B cell (primary cell): ENCODE data around the gene HOPX. TPM values are rescaled to one million over a fixed set of nuclear protein-coding genes. Genes with fewer than 3 reads are reported as not detected.
"Not testable (repeated sequence)": the region's sequence is repeated elsewhere in the genome, so short reads cannot be mapped to it uniquely, and the experiment has no call there.

Experiments used
- ATAC-seq: fragments of 200-7000 bp; cut with Tn5 transposase; one replicate; pipeline ENCODE4 v1.10.0; 2021; ENCODE audit warnings: low read depth, mild to moderate bottlenecking, moderate number of reproducible peaks, moderate library complexity
- CTCF ChIA-PET: fragments of 350-600 bp; sonication (Branson Sonifier 250); formaldehyde crosslinking; loops from one replicate; lab custom pipeline; 2021; ENCODE audit warnings: antibody characterized with exemption, inconsistent platforms; lab: Charles Lee
- POLR2A ChIA-PET: fragments of 350-600 bp; sonication (Branson Sonifier 250); formaldehyde crosslinking; loops from one replicate; lab custom pipeline; 2021; ENCODE audit warnings: antibody characterized with exemption; lab: Charles Lee
- DNase-seq: peaks from one replicate; pipeline ENCODE4 v3.0.0; 2013
- H2AFZ ChIP-seq: 2 replicates; pipeline ENCODE4 v1.6.1; 2012; ENCODE audit warnings: mild to moderate bottlenecking, low read depth, low read length; ENCODE audit not compliant: insufficient read depth, poor library complexity, severe bottlenecking
- H3K27ac ChIP-seq, 2 donors: 1 replicate in 1 of 2; 2 replicates in 1 of 2; pipeline ENCODE4 v1.5.1; 2012 to 2013; ENCODE audit warnings: low read length in 2 of 2, mild to moderate bottlenecking in 2 of 2, moderate library complexity in 1 of 2
- H3K27me3 ChIP-seq, 4 experiments: fragments of 200-600 bp in 1 of 4; sonication (generic) in 1 of 4; replicated peaks in 1 of 4; 1 replicate in 2 of 4; 2 replicates in 2 of 4; pipeline versions ENCODE4 v1.6.1 to v1.7.0; 2013 to 2016; ENCODE audit warnings: low read length in 3 of 4, mild to moderate bottlenecking in 2 of 4, mixed read lengths in 1 of 4, moderate library complexity in 1 of 4; ENCODE audit not compliant: insufficient read depth in 4 of 4, control insufficient read depth in 3 of 4; ENCODE audit errors: control extremely low read depth in 1 of 4
- H3K36me3 ChIP-seq, 2 experiments: replicated peaks in 1 of 2; 1 replicate in 1 of 2; 2 replicates in 1 of 2; pipeline versions ENCODE4 v1.6.1 to v1.7.1; 2013; ENCODE audit warnings: low read length in 1 of 2; ENCODE audit not compliant: insufficient read depth in 2 of 2, control insufficient read depth in 1 of 2; ENCODE audit errors: control extremely low read depth in 1 of 2, extremely low read depth in 1 of 2
- H3K4me1 ChIP-seq, 2 donors: fragments of 200-600 bp in 1 of 2; sonication (generic) in 1 of 2; 1 replicate in 1 of 2; 2 replicates in 1 of 2; pipeline versions ENCODE4 v1.5.1 to v1.6.1; 2013 to 2017; ENCODE audit warnings: low read length in 2 of 2; ENCODE audit not compliant: control insufficient read depth in 2 of 2, insufficient read depth in 2 of 2
- H3K4me2 ChIP-seq: replicated peaks from 2 replicates; pipeline ENCODE3; 2012; ENCODE audit warnings: mild to moderate bottlenecking, low read depth, low read length; ENCODE audit not compliant: poor library complexity, severe bottlenecking
- H3K4me3 ChIP-seq, 5 experiments: fragments of 200-600 bp in 1 of 5; sonication (generic) in 1 of 5; 1 replicate in 3 of 5; 2 replicates in 2 of 5; pipeline versions ENCODE4 v1.5.1 to v1.7.0; 2011 to 2016; ENCODE audit warnings: low read length in 4 of 5, mild to moderate bottlenecking in 4 of 5, low read depth in 2 of 5, control low read depth in 1 of 5, moderate library complexity in 1 of 5; ENCODE audit not compliant: insufficient read depth in 1 of 5; ENCODE audit errors: control extremely low read depth in 1 of 5, extremely low read depth in 1 of 5
- H3K79me2 ChIP-seq: fragments of 200-600 bp; sonication (generic); one replicate; pipeline ENCODE4 v1.6.0; 2016; ENCODE audit warnings: low read length; ENCODE audit not compliant: control insufficient read depth, insufficient read depth
- H3K9ac ChIP-seq: fragments of 200-600 bp; sonication (generic); 2 replicates; pipeline ENCODE4 v1.6.1; 2017; ENCODE audit warnings: mild to moderate bottlenecking, low read length, moderate library complexity
- H3K9me3 ChIP-seq, 3 donors: one replicate each; pipeline versions ENCODE4 v1.6.1 to v1.7.1; 2013; ENCODE audit warnings: low read length in 2 of 3; ENCODE audit not compliant: control insufficient read depth in 2 of 3, insufficient read depth in 1 of 3; ENCODE audit errors: control extremely low read depth in 1 of 3
- H4K20me1 ChIP-seq: 2 replicates; pipeline ENCODE4 v1.6.0; 2012; ENCODE audit warnings: mild to moderate bottlenecking, low read length; ENCODE audit not compliant: insufficient read depth, control insufficient read depth, poor library complexity, severe bottlenecking
- H3K27ac Mint-ChIP-seq: one replicate; pipeline ENCODE4 v1.8.0; 2021; ENCODE audit warnings: mixed read lengths
- H3K27me3 Mint-ChIP-seq: one replicate; pipeline ENCODE4 v1.8.0; 2021; ENCODE audit warnings: mixed read lengths
- H3K4me1 Mint-ChIP-seq: one replicate; pipeline ENCODE4 v1.8.0; 2021; ENCODE audit warnings: mixed read lengths
- H3K4me3 Mint-ChIP-seq: one replicate; pipeline ENCODE4 v1.8.0; 2021; ENCODE audit warnings: mixed read lengths
- H3K9me3 Mint-ChIP-seq: one replicate; pipeline ENCODE4 v1.8.0; 2022; ENCODE audit warnings: mixed read lengths; ENCODE audit not compliant: insufficient read depth
- EZH2 ChIP-seq: IDR thresholded peaks from 2 replicates; pipeline ENCODE4 v1.6.1; 2012; ENCODE audit warnings: borderline replicate concordance, low read depth, mild to moderate bottlenecking, moderate library complexity, low read length; ENCODE audit not compliant: insufficient read depth, poor library complexity, severe bottlenecking
- WGBS: methylation state at CpG from one replicate; pipeline ENCODE4 v1.1.5; 2013; ENCODE audit warnings: missing lambda C conversion rate; ENCODE audit not compliant: insufficient coverage; 5-methylcytosine and 5-hydroxymethylcytosine counted together
- intact Hi-C: fragments of 100-400 bp; cut with micrococcal nuclease; formaldehyde crosslinking; loops from one replicate; pipeline ENCODE4 v1.10.0; 2022
- polyA plus RNA-seq: library from polyadenylated mRNA; depleted of rRNA; stranded (reverse); fragments of >200 nt; gene quantifications from 2 replicates; pipeline ENCODE4 v1.2.3, GENCODE V29; 2012
- total RNA-seq, 2 donors: library from RNA; stranded (reverse); fragments of 120-200 nt in 1 of 2; gene quantifications; 1 replicate in 1 of 2; 2 replicates in 1 of 2; pipeline versions ENCODE4 v1.2.3 to v1.2.4, GENCODE V29; 2013 to 2022
- TF ChIP-seq, protein P1 (sequence below): fragments of 200-600 bp; IDR thresholded peaks from one replicate; pipeline ENCODE4 v1.8.0; 2022; ENCODE audit warnings: antibody characterized with exemption, mild to moderate bottlenecking

HOPX gene
- total and polyA plus RNA-seq, 2 donors (not counting 1 experiment from before 2014, with no cell fraction given): 7.4 to 29.2 TPM

DNA sequence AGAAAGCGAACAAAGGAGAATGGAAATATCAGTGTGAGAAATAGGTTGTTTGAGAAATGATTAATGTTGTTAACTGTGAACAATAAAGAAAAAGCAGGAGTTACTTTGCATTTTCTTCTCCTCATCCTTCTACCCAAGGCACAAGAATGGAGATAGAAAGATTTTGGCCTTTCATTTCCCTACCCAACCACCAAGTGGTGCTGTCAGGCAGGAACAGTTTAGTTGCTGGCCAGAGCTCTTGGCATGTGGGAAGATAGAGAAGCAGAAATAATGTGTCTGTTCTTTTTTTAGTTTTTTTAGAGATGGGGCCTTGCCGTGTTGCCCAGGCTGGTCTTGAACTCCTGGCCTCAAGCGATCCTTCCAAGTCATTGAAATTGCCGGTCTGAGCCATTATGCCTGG lies 12.8 kb downstream of the HOPX start:
- Mint-ChIP-seq H3K4me1 (no peaks in the 10 kb centered on the region), H3K27me3 (peaks cover 21% of the 10 kb centered on the region), H3K9me3 (no peaks in the 10 kb centered on the region), H3K4me3 (no peak overlapping the region), H3K27ac (no peak overlapping the region)
- Histone ChIP-seq H3K4me1 (no peaks in the 10 kb centered on the region), H3K79me2 (no peaks in the 10 kb centered on the region), H3K36me3 (no peaks in the 10 kb centered on the region), H2AFZ (no peak overlapping the region), H3K4me3 (no peak overlapping the region), H4K20me1 (no peaks in the 10 kb centered on the region), H3K4me2 (no peak overlapping the region), H3K27me3 (peaks cover 0 to 3% (median 0%) of the 10 kb centered on the region in 4 experiments), H3K27ac (no peak overlapping the region), H3K9me3 (peaks cover 0 to 8% (median 4%) of the 10 kb centered on the region in 3 donors), H3K9ac (no peak overlapping the region)
- ChIA-PET POLR2A (no interaction called here), CTCF (no interaction called here)
- ATAC-seq (no peak), DNase-seq (no peak)
- TF ChIP-seq EZH2: no peak
- TF ChIP-seq, protein P1, sequence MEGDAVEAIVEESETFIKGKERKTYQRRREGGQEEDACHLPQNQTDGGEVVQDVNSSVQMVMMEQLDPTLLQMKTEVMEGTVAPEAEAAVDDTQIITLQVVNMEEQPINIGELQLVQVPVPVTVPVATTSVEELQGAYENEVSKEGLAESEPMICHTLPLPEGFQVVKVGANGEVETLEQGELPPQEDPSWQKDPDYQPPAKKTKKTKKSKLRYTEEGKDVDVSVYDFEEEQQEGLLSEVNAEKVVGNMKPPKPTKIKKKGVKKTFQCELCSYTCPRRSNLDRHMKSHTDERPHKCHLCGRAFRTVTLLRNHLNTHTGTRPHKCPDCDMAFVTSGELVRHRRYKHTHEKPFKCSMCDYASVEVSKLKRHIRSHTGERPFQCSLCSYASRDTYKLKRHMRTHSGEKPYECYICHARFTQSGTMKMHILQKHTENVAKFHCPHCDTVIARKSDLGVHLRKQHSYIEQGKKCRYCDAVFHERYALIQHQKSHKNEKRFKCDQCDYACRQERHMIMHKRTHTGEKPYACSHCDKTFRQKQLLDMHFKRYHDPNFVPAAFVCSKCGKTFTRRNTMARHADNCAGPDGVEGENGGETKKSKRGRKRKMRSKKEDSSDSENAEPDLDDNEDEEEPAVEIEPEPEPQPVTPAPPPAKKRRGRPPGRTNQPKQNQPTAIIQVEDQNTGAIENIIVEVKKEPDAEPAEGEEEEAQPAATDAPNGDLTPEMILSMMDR: no peak
- intact Hi-C loops: no loop called here
- 83% methylated on average over 2 of the region's 4 CpGs for WGBS

DNA sequence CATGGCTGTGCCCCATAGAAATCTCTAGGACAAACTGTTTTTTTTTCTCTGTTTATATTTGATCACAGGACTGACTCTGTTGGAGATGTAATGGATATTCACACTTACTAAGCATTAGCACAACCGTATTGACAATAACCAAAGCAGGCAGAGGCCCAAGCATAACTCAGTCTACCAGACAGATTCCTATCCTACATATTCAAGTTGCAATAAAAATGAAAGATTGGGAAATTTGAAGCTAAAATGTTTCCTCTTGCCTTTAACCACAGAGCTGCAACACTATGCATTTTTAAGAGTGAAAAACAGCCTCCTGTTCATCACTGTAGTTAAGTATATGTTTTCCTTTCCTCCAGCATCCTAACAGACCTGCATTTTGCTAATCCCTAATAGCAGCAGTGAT lies 13.7 kb downstream of the HOPX start:
- ATAC-seq, H3K27ac ChIP-seq, H3K4me1 Mint-ChIP-seq, H3K4me3 Mint-ChIP-seq, H3K4me3 ChIP-seq, H3K9me3 ChIP-seq, H3K79me2 ChIP-seq, H3K4me2 ChIP-seq, H3K9me3 Mint-ChIP-seq, H3K27me3 ChIP-seq, H2AFZ ChIP-seq, H4K20me1 ChIP-seq, H3K4me1 ChIP-seq, H3K36me3 ChIP-seq, H3K27ac Mint-ChIP-seq, H3K9ac ChIP-seq, CTCF ChIA-PET, POLR2A ChIA-PET, DNase-seq: not testable (repeated sequence)
- intact Hi-C loops: loop anchor here (2.0 kb wide), 1 partner anchor 41 kb away; no protein-coding TSS in a partner anchor
- no CpG with 5 or more reads among the region's 1 CpG for WGBS
- H3K27me3 Mint-ChIP-seq: peaks cover 21% of the 10 kb centered on the region
